Neuronal stem cell (in vitro differentiated cells): ENCODE measurements around the gene GNG12.

Experiments used
- DNase-seq: peaks from one replicate; pipeline ENCODE4 v3.0.0-alpha.2; 2013; ENCODE audit warnings: low spot score
- H2AFZ ChIP-seq: one replicate; pipeline ENCODE4 v1.6.1; 2013; ENCODE audit warnings: mild to moderate bottlenecking, low read length, inconsistent platforms
- H2AK5ac ChIP-seq: 2 replicates; pipeline ENCODE4 v1.6.1; 2013; ENCODE audit warnings: low read depth, mild to moderate bottlenecking, inconsistent platforms, low read length, moderate library complexity, mixed read lengths
- H2BK120ac ChIP-seq: 2 replicates; pipeline ENCODE4 v1.6.1; 2013; ENCODE audit warnings: low read depth, mild to moderate bottlenecking, inconsistent platforms, low read length, moderate library complexity, mixed read lengths
- H2BK12ac ChIP-seq: one replicate; pipeline ENCODE4 v1.6.1; 2013; ENCODE audit warnings: low read length, inconsistent platforms
- H2BK15ac ChIP-seq: 2 replicates; pipeline ENCODE4 v1.6.1; 2013; ENCODE audit warnings: mild to moderate bottlenecking, low read length, inconsistent platforms, mixed read lengths
- H2BK5ac ChIP-seq: one replicate; pipeline ENCODE4 v1.6.1; 2013; ENCODE audit warnings: inconsistent platforms, mild to moderate bottlenecking, low read length, moderate library complexity
- H3K14ac ChIP-seq: one replicate; pipeline ENCODE4 v1.6.1; 2013; ENCODE audit warnings: low read length, inconsistent platforms
- H3K18ac ChIP-seq: 2 replicates; pipeline ENCODE4 v1.6.1; 2013; ENCODE audit warnings: low read length, inconsistent platforms
- H3K23ac ChIP-seq: 2 replicates; pipeline ENCODE4 v1.6.1; 2013; ENCODE audit warnings: low read depth, mild to moderate bottlenecking, mixed read lengths, low read length, inconsistent platforms; ENCODE audit not compliant: poor library complexity
- H3K27ac ChIP-seq: replicated peaks from 3 replicates; pipeline ENCODE4 v1.5.1; 2013; ENCODE audit warnings: low read length, inconsistent platforms
- H3K27me3 ChIP-seq, 3 experiments: 2 replicates each; pipeline ENCODE4 v1.6.1; 2013; ENCODE audit warnings: low read length in 3 of 3, mild to moderate bottlenecking in 2 of 3, inconsistent platforms in 1 of 3, low read depth in 1 of 3, mixed read lengths in 1 of 3, moderate library complexity in 1 of 3; ENCODE audit not compliant: control insufficient read depth in 3 of 3, insufficient read depth in 3 of 3
- H3K36me3 ChIP-seq, 2 donors: replicated peaks in 1 of 2; 2 replicates each; pipeline ENCODE4 v1.6.1; 2013; ENCODE audit warnings: low read length in 2 of 2; ENCODE audit not compliant: control insufficient read depth in 2 of 2, insufficient read depth in 2 of 2
- H3K4ac ChIP-seq: 2 replicates; pipeline ENCODE4 v1.6.1; 2013; ENCODE audit warnings: inconsistent platforms, mild to moderate bottlenecking, low read length, moderate library complexity
- H3K4me1 ChIP-seq, 2 donors: 1 replicate in 1 of 2; 2 replicates in 1 of 2; pipeline ENCODE4 v1.6.1; 2013; ENCODE audit warnings: low read length in 2 of 2, low read depth in 1 of 2; ENCODE audit not compliant: control insufficient read depth in 2 of 2, insufficient read depth in 1 of 2
- H3K4me2 ChIP-seq: one replicate; pipeline ENCODE4 v1.6.1; 2013; ENCODE audit warnings: mild to moderate bottlenecking, low read length, inconsistent platforms; ENCODE audit not compliant: insufficient read depth, poor library complexity, severe bottlenecking
- H3K4me3 ChIP-seq, 2 donors: 2 replicates each; pipeline ENCODE4 v1.5.1; 2013; ENCODE audit warnings: low read length in 2 of 2, mild to moderate bottlenecking in 2 of 2, inconsistent platforms in 1 of 2, moderate library complexity in 1 of 2
- H3K79me1 ChIP-seq: one replicate; pipeline ENCODE4 v1.6.1; 2013; ENCODE audit warnings: low read depth, mild to moderate bottlenecking, inconsistent platforms, low read length, moderate library complexity
- H3K9ac ChIP-seq: one replicate; pipeline ENCODE4 v1.6.1; 2013; ENCODE audit warnings: mild to moderate bottlenecking, low read depth, low read length, inconsistent platforms; ENCODE audit not compliant: poor library complexity
- H3K9me3 ChIP-seq, 2 donors: replicated peaks in 1 of 2; 2 replicates each; pipeline versions ENCODE3 to v1.6.1; 2013; ENCODE audit warnings: low read length in 2 of 2, mild to moderate bottlenecking in 2 of 2, inconsistent platforms in 1 of 2, low read depth in 1 of 2, mixed read lengths in 1 of 2, moderate library complexity in 1 of 2; ENCODE audit not compliant: control insufficient read depth in 2 of 2, insufficient read depth in 1 of 2
- H4K8ac ChIP-seq: one replicate; pipeline ENCODE4 v1.6.1; 2013; ENCODE audit warnings: low read depth, mild to moderate bottlenecking, inconsistent platforms, low read length, moderate library complexity
- H4K91ac ChIP-seq: one replicate; pipeline ENCODE4 v1.6.1; 2013; ENCODE audit warnings: low read length, low read depth, mild to moderate bottlenecking, inconsistent platforms; ENCODE audit not compliant: poor library complexity
- WGBS, 2 donors: extraction: QIAGEN DNeasy Blood & Tissue Kit; methylation state at CpG; one replicate each; pipeline ENCODE4 v1.1.7; 2013; ENCODE audit warnings: missing lambda C conversion rate in 2 of 2, mixed read lengths in 1 of 2; ENCODE audit not compliant: insufficient read length in 2 of 2, insufficient replicate concordance in 1 of 2; ENCODE audit errors: extremely low coverage in 2 of 2; 5-methylcytosine and 5-hydroxymethylcytosine counted together

GNG12 gene

DNA sequence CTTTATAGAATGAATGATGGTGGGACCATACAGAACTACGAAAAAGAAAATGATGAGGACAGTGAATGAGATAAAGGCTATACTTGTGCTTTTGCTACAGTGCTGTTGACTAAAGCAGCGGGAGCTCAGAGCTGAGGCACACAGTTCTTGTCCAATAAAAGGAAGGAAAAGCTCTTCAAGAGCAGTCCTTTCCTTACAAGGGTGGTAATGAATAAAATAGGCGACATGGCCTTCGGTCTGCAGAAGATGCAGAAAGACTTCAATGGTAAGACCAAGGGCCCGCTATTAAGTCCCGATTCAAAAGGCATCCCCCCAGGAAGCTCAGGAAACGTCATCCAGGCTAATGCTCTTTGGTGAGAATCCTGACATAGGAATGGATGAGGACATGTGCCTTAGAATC lies 44.4 kb downstream of the GNG12 start:
- Histone ChIP-seq H4K91ac (no peak overlapping the region), H3K27me3 (no peaks in the 10 kb centered on the region), H3K36me3 (no peaks in the 10 kb centered on the region), H2BK120ac (no peak overlapping the region), H3K14ac (no peak overlapping the region), H4K8ac (no peak overlapping the region), H3K4ac (no peak overlapping the region), H3K9me3 (no peaks in the 10 kb centered on the region), H2BK12ac (no peak overlapping the region), H2BK5ac (no peak overlapping the region), H3K23ac (no peak overlapping the region), H3K18ac (no peak overlapping the region), H3K27ac (no peak overlapping the region), H2AFZ (no peak overlapping the region), H2BK15ac (no peak overlapping the region), H3K4me3 (no peak overlapping the region), H3K9ac (no peak overlapping the region), H3K79me1 (no peaks in the 10 kb centered on the region), H2AK5ac (no peak overlapping the region), H3K4me2 (no peak overlapping the region), H3K4me1 (peaks cover 0 to 21% of the 10 kb centered on the region in 2 donors)
- no peak for DNase-seq
- WGBS, 2 donors = no CpG with 5 or more reads among the region's 7 CpGs

DNA sequence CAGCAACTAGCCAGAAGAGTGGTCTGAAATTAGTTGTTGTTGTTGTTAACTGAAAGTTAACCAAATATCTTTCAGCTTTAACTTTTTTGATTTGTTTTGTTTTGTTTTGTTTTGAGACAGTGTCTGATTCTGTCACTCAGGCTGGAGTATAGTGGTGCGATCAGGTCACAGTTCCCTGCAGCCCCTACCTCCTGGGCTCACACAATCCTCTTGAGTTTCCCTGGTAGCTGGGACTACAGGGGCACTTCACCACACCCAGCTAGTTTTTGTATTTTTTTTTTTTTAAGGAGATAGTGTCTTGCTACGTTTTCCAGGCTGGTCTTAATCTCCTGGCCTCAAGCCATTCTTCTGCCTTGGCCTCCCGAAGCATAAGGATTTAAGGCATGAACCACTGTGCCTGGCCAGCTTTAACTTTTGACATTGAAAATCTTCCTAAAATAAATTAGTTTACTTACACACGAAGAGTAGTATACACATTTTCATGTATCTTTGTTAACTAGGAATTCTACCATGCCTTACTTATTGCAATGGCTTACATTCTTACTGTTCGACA lies 45.0 kb downstream of the GNG12 start:
- H3K4me2 ChIP-seq = no peak overlapping the region
- H3K23ac ChIP-seq = no peak overlapping the region
- H3K4ac ChIP-seq = no peak overlapping the region
- no peak overlapping the region for H2BK120ac ChIP-seq
- no peaks in the 10 kb centered on the region for H3K36me3 ChIP-seq
- no peak overlapping the region for H3K27ac ChIP-seq
- no peak overlapping the region for H2BK15ac ChIP-seq
- no CpG with 5 or more reads among the region's 5 CpGs for WGBS, 2 donors
- no peak overlapping the region for H2BK12ac ChIP-seq
- no peak for DNase-seq
- H3K4me3 ChIP-seq = no peak overlapping the region
- no peak overlapping the region for H4K8ac ChIP-seq
- no peak overlapping the region for H3K18ac ChIP-seq
- H3K4me1 ChIP-seq = peaks cover 0 to 17% of the 10 kb centered on the region in 2 donors
- no peak overlapping the region for H3K14ac ChIP-seq
- H3K27me3 ChIP-seq = no peaks in the 10 kb centered on the region
- H3K79me1 ChIP-seq = no peaks in the 10 kb centered on the region
- no peak overlapping the region for H2BK5ac ChIP-seq
- no peak overlapping the region for H3K9ac ChIP-seq
- H4K91ac ChIP-seq = no peak overlapping the region
- H2AFZ ChIP-seq = no peak overlapping the region
- H3K9me3 ChIP-seq = no peaks in the 10 kb centered on the region
- no peak overlapping the region for H2AK5ac ChIP-seq

DNA sequence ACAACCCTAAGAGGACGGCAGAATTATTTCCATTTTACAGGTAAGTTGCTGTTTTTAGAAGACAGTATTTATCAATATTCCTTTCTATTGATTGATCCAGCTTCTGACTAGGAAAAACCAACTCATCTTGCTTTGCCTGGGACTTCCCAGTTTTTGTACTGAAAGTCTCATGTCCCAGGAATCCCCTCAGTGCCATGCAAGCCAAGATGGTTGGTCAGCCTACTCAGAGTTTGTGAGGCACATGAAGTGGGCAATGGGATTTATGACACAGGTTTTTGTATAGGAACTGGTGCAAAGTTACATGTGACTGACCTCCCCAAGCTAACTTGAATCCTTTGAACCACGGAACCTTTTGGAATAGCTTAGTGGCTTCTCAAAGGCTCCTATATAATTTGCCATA lies 45.5 kb downstream of the GNG12 start:
- no peak overlapping the region for H3K14ac ChIP-seq
- peaks cover 0 to 15% of the 10 kb centered on the region in 2 donors for H3K4me1 ChIP-seq
- no peaks in the 10 kb centered on the region for H3K36me3 ChIP-seq
- no peak overlapping the region for H3K27ac ChIP-seq
- no peak overlapping the region for H2BK5ac ChIP-seq
- H3K9me3 ChIP-seq = no peaks in the 10 kb centered on the region
- no peak overlapping the region for H3K4ac ChIP-seq
- H3K23ac ChIP-seq = no peak overlapping the region
- no peak overlapping the region for H2AFZ ChIP-seq
- no peak overlapping the region for H3K4me3 ChIP-seq
- H2BK12ac ChIP-seq = no peak overlapping the region
- no peak overlapping the region for H3K9ac ChIP-seq
- no peak overlapping the region for H3K18ac ChIP-seq
- no CpG with 5 or more reads among the region's 2 CpGs for WGBS, 2 donors
- H2BK15ac ChIP-seq = no peak overlapping the region
- H3K27me3 ChIP-seq = no peaks in the 10 kb centered on the region
- no peak overlapping the region for H3K4me2 ChIP-seq
- no peak overlapping the region for H2AK5ac ChIP-seq
- no peak overlapping the region for H4K8ac ChIP-seq
- H3K79me1 ChIP-seq = no peaks in the 10 kb centered on the region
- H2BK120ac ChIP-seq = no peak overlapping the region
- no peak for DNase-seq
- H4K91ac ChIP-seq = no peak overlapping the region

DNA sequence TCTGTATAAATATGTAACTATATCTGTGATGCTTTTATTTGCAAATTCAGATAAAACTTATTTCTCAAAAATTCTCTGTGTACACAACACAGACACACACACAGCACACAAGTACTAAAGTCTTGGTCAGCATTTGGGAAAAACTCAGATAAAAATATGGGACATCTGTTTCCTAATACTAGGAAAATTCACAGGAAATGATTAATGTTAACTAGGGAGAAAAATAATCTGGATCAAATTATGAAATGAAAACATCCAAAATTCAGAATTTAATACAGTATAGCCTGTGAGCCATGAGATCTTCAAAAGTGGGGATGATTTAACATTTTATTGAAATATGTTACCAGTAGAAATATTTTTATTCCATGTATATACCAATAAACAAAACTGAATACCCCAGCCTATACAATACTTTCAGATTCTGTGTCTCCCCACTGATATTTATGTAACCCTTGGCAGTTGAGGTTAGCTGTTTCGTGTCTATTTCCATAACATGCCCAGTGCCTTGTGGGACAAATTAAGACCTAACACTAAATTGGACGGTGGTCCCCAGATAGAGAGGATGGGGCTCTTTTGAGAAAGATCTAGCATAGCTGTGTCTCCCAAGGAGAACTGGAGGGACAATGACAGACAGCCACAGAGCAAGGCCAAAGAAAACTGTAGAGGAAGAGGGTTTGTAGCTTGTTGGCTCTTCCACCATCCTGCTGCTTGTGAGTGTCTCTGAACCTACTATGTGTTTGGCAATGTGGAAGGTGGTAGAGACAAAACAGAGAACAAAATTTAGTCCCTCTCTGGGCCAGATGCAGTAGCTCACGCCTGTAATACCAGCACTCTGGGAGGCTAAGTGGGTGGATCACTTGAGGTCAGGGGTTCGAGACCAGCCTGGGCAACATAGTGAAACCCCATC lies 47.2 kb downstream of the GNG12 start:
- Histone ChIP-seq H3K79me1 (no peaks in the 10 kb centered on the region), H3K9ac (no peak overlapping the region), H2AK5ac (no peak overlapping the region), H3K23ac (no peak overlapping the region), H3K4ac (no peak overlapping the region), H2AFZ (no peak overlapping the region), H4K91ac (no peak overlapping the region), H2BK120ac (no peak overlapping the region), H2BK5ac (no peak overlapping the region), H3K36me3 (no peaks in the 10 kb centered on the region), H3K9me3 (no peaks in the 10 kb centered on the region), H3K18ac (no peak overlapping the region), H3K27ac (no peak overlapping the region), H3K4me1 (no peaks in the 10 kb centered on the region), H2BK12ac (no peak overlapping the region), H3K27me3 (no peaks in the 10 kb centered on the region), H3K4me3 (no peak overlapping the region), H4K8ac (no peak overlapping the region), H2BK15ac (no peak overlapping the region), H3K4me2 (no peak overlapping the region), H3K14ac (no peak overlapping the region)
- no CpG with 5 or more reads among the region's 4 CpGs for WGBS, 2 donors
- DNase-seq = no peak
